ENCODE measurements around the gene TMEM52.

DNA sequence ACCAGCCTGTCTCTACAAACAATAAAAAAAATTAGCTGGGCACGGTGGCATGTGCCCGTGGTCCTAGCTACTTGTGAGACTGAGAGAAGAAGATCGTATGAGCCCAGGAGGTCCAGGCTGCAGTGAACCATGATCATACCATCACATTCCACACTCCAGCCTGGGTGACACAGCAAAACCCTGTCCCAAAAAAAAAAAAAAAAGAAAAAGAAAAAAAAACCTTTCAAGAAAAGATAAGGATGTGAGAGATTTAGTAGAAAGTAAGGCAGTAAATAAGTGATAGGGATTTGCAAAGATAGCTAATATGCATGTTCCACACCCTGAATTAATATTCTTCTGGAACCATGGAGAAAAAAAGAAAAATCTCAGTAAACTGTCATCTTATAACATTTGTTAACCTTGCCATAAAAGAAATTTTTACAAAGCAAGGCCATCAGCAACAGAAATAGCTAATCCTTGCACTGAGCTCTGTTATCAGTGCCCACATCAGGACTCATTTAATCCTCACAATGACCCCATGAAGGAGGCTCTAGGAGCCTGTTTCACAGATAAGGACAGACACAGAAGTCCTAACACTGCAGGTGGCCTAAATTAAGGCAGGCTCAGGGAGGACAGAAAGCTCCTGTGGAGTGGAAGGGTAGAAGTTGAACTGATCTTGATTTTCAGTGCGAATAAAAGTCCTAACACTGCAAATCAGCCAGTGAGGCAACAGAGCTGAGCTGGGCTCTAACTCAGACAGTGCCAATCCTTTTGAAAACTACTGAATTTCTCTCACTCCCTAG lies 35.8 kb downstream of the TMEM52 start:
- TF ChIP-seq, protein P1, sequence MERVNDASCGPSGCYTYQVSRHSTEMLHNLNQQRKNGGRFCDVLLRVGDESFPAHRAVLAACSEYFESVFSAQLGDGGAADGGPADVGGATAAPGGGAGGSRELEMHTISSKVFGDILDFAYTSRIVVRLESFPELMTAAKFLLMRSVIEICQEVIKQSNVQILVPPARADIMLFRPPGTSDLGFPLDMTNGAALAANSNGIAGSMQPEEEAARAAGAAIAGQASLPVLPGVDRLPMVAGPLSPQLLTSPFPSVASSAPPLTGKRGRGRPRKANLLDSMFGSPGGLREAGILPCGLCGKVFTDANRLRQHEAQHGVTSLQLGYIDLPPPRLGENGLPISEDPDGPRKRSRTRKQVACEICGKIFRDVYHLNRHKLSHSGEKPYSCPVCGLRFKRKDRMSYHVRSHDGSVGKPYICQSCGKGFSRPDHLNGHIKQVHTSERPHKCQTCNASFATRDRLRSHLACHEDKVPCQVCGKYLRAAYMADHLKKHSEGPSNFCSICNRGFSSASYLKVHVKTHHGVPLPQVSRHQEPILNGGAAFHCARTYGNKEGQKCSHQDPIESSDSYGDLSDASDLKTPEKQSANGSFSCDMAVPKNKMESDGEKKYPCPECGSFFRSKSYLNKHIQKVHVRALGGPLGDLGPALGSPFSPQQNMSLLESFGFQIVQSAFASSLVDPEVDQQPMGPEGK (CRISPR knock-in tag; IDR thresholded peaks at IDR 0.05; ENCODE audit: borderline replicate concordance) = no peak
- TF ChIP-seq OSR1 (CRISPR knock-in tag; IDR thresholded peaks at IDR 0.05) (no peak), ZNF8 (CRISPR knock-in tag; IDR thresholded peaks at IDR 0.05) (no peak)

Data from SK-N-SH treated with all-trans-retinoic acid at 6 μM for 48 hours (cell line).